Gastroesophageal sphincter (tissue), 3 donors: Measurements from ENCODE around the gene HLA-DRB1.

Experiments used
- EP300 ChIP-seq: sonication (generic); formaldehyde crosslinking; IDR thresholded peaks from one replicate; pipeline ENCODE4 v1.6.1; 2017; ENCODE audit warnings: antibody characterized with exemption, mild to moderate bottlenecking
- POLR2A ChIP-seq, 2 donors: fragments of 450-650 bp; IDR thresholded peaks; one replicate each; pipeline ENCODE4 v1.6.1; 2017; ENCODE audit warnings: antibody characterized with exemption in 2 of 2, mild to moderate bottlenecking in 2 of 2, moderate library complexity in 1 of 2
- TF ChIP-seq, protein P1 (sequence below), 4 experiments: fragments of 200-600 bp in 2 of 4; fragments of 450-650 bp in 2 of 4; sonication (generic) in 1 of 4; IDR thresholded peaks; one replicate each; pipeline ENCODE4 v1.5.1; 2017 to 2019; ENCODE audit warnings: antibody characterized with exemption in 4 of 4, mild to moderate bottlenecking in 2 of 4, moderate library complexity in 2 of 4

DNA sequence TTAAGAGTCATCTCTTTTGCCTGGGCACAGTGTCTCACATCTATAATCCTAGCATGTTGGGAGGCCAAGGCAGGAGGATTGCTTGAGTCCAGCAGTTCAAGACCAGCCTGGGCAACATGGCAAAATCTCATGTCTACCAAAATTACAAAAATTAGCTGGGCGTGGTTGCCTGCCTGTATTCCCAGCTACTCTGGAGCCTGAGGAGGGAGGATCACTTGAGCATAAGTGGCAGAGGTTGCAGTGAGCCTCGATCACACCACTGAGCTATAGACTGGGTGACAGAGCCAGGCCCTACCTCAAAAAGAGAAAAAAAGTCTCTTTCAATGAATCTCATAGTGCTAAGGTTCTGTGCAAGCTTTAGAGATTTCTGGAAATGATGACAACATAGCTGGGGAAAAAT is 1.5 kb downstream of the HLA-DRB1 start:
- TF ChIP-seq, protein P1, sequence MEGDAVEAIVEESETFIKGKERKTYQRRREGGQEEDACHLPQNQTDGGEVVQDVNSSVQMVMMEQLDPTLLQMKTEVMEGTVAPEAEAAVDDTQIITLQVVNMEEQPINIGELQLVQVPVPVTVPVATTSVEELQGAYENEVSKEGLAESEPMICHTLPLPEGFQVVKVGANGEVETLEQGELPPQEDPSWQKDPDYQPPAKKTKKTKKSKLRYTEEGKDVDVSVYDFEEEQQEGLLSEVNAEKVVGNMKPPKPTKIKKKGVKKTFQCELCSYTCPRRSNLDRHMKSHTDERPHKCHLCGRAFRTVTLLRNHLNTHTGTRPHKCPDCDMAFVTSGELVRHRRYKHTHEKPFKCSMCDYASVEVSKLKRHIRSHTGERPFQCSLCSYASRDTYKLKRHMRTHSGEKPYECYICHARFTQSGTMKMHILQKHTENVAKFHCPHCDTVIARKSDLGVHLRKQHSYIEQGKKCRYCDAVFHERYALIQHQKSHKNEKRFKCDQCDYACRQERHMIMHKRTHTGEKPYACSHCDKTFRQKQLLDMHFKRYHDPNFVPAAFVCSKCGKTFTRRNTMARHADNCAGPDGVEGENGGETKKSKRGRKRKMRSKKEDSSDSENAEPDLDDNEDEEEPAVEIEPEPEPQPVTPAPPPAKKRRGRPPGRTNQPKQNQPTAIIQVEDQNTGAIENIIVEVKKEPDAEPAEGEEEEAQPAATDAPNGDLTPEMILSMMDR (IDR thresholded peaks at IDR 0.05) = no peak
- TF ChIP-seq EP300 = no peak
- TF ChIP-seq POLR2A (IDR thresholded peaks at IDR 0.05) = no peak
